ENCODE results near the gene PYGM. TPM values are rescaled to one million over a fixed set of nuclear protein-coding genes. Genes with fewer than 3 reads are reported as not detected.
A peak's percentile ranks its signal among the peaks of the same experiment; 100 is the strongest.

The PYGM gene
- total and polyA plus RNA-seq, 2 of the 13 experiments (the other 11 are each of a cell fraction or from before 2014, with no cell fraction given), result 0.11 to 0.12 TPM

DNA sequence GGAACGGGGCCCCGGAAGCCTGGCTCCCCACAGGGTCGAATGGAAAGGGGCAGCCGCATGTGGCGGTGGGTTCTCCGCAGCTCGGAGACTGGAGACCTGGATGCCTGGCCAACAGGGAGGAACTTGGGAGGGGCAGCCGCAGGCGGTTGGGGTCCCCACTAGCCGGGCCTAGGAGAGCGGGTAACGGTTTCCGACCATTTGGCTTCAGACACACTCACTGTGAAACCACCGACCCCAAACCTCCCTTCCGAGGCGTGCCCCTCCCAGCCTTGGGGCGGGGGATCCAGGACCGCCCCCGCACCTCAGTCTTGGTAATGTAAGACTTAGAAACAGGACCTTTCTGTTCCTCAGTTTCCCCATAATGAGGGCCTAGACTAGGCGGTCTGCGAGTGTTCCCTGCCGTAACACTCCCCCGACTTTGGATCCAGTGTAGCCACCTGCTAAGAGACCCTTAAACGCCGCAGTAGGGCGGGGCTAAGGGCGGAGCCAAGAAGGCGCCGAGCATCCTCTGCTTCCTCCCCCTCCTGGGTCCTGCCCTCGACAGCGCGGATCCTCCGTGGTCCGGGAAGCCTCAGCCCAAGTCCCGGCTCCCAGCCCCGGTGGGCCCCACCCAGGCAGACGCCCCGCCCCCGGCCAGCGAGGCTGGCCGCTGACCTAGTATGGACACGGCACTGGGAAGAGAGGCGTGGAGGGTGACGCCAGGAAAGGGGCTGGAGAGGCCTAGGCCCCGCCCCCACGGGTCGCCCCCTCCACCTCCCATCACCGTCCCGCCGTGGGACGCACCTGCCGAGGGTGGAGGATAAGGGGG, 14.0 kb downstream of the PYGM start:
- BruUV-seq (replicated peaks), result no TSS peak
- CTCF ChIA-PET (ENCODE audit: low intra/inter-chr PET ratio, low total read pairs), result no interaction called here

DNA sequence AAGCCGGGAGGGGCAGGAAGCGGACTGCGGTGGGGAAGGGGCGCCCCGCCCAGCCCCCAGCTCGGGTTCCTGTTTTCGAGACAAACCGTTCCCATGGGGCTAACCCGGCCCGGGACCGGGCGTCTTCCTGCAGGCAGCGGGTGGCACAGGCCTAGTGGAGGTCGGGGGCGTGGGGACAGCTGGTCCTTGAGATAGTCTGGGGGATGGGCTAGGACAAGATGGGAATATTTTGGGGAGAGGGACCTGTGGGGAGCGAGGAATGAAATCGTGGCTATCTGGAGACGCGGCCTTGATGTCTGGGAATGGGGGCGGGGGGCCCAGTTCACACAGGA, 14.6 kb downstream of the PYGM start:
- WGBS (ENCODE audit: low lambda C conversion rate), result 7% methylated on average over 15 of the region's 20 CpGs
- Histone ChIP-seq H2AFZ (ENCODE audit: low read length) (no peak overlapping the region), H3K27me3 (ENCODE audit: control insufficient read depth in 1 of 2, insufficient read depth in 2 of 2, low read length in 2 of 2) (peaks cover 13 to 67% of the 10 kb centered on the region in 2 experiments), H3K36me3 (replicated peaks in 1 of 2; ENCODE audit: control insufficient read depth in 1 of 2, insufficient read depth in 2 of 2, low read length in 2 of 2) (no peaks in the 10 kb centered on the region), H4K20me1 (ENCODE audit: insufficient read depth, low read length) (0 out of 2 replicates have a peak, but pooled peaks cover 3% of the 10 kb centered on the region), H3K9ac (ENCODE audit: insufficient read depth, low read depth, low read length) (no peak overlapping the region), H3K4me3 (replicated peaks in 1 of 3; ENCODE audit: insufficient read depth in 1 of 3, low read depth in 2 of 3, low read length in 3 of 3) (peak overlapping the region in 1 of 3 experiments; percentile 23; a peak in 2 of 6 replicates), H3K4me1 (ENCODE audit: insufficient read depth, low read length) (peaks cover 36% of the 10 kb centered on the region), H3K4me2 (ENCODE audit: low read depth, low read length) (no peak overlapping the region), H3K27ac (ENCODE audit: extremely low read length, insufficient read depth, low read length) (no peak overlapping the region), H3K79me2 (ENCODE audit: insufficient read depth, low read length) (no peaks in the 10 kb centered on the region), H3K9me3 (ENCODE audit: low read length) (no peaks in the 10 kb centered on the region)
- POLR2A ChIA-PET, result no interaction called here
- no peak for ATAC-seq
- in situ Hi-C loops (cut with HindIII; ENCODE audit: extremely low pct_ligation_motif_present, low pct_unique_long_range_greater_than_20kb) (no loop called here), intact Hi-C loops (cut with micrococcal nuclease; ENCODE audit: unreplicated experiment) (no loop called here)
- FAIRE-seq, result no peak
- no peak for DNase-seq (ENCODE audit: low spot score)
- TF ChIP-seq ATRX (CRISPR knock-in tag; IDR thresholded peaks at IDR 0.05; ENCODE audit: borderline replicate concordance) (no peak), XBP1 (CRISPR knock-in tag; IDR thresholded peaks at IDR 0.05) (no peak), SRSF1 (optimal IDR thresholded peaks at IDR 0.05; ENCODE audit: low read depth, low read length) (no peak), ZNF629 (CRISPR knock-in tag; conservative IDR thresholded peaks at IDR 0.05) (no peak), ZFP62 (CRISPR knock-in tag; IDR thresholded peaks at IDR 0.05) (no peak), JDP2 (CRISPR knock-in tag; IDR thresholded peaks at IDR 0.05; ENCODE audit: borderline replicate concordance) (no peak), FOSL1 (CRISPR knock-in tag; IDR thresholded peaks at IDR 0.05; ENCODE audit: borderline replicate concordance) (no peak)
- TF ChIP-seq, protein P1, sequence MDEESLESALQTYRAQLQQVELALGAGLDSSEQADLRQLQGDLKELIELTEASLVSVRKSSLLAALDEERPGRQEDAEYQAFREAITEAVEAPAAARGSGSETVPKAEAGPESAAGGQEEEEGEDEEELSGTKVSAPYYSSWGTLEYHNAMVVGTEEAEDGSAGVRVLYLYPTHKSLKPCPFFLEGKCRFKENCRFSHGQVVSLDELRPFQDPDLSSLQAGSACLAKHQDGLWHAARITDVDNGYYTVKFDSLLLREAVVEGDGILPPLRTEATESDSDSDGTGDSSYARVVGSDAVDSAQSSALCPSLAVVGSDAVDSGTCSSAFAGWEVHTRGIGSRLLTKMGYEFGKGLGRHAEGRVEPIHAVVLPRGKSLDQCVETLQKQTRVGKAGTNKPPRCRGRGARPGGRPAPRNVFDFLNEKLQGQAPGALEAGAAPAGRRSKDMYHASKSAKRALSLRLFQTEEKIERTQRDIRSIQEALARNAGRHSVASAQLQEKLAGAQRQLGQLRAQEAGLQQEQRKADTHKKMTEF (CRISPR knock-in tag; IDR thresholded peaks at IDR 0.05), result no peak
- CTCF ChIA-PET (ENCODE audit: low intra/inter-chr PET ratio, low total read pairs), result no interaction called here
- no TSS peak for BruUV-seq (replicated peaks)

More for the DNA sequence above, 14.0 kb downstream of the PYGM start:
- no peak for FAIRE-seq
- 50% methylated on average over 31 of the region's 52 CpGs for WGBS (ENCODE audit: low lambda C conversion rate)
- no peaks in the 10 kb centered on the region for H3K36me3 ChIP-seq (replicated peaks in 1 of 2; ENCODE audit: control insufficient read depth in 1 of 2, insufficient read depth in 2 of 2, low read length in 2 of 2)
- POLR2A ChIA-PET, result no interaction called here
- H3K79me2 ChIP-seq (ENCODE audit: insufficient read depth, low read length), result no peaks in the 10 kb centered on the region
- no peak for DNase-seq (ENCODE audit: low spot score)
- peaks cover 36% of the 10 kb centered on the region for H3K4me1 ChIP-seq (ENCODE audit: insufficient read depth, low read length)
- no peak overlapping the region for H3K9ac ChIP-seq (ENCODE audit: insufficient read depth, low read depth, low read length)
- ATAC-seq, result no peak
- H3K9me3 ChIP-seq (ENCODE audit: low read length), result no peaks in the 10 kb centered on the region
- H4K20me1 ChIP-seq (ENCODE audit: insufficient read depth, low read length), result 0 out of 2 replicates have a peak, but pooled peaks cover 2% of the 10 kb centered on the region
- peaks cover 13 to 62% of the 10 kb centered on the region in 2 experiments for H3K27me3 ChIP-seq (ENCODE audit: control insufficient read depth in 1 of 2, insufficient read depth in 2 of 2, low read length in 2 of 2)
- H2AFZ ChIP-seq (ENCODE audit: low read length), result no peak overlapping the region
- in situ Hi-C loops (cut with HindIII; ENCODE audit: extremely low pct_ligation_motif_present, low pct_unique_long_range_greater_than_20kb), result no loop called here
- no peak overlapping the region for H3K27ac ChIP-seq (ENCODE audit: extremely low read length, insufficient read depth, low read length)
- H3K4me3 ChIP-seq (replicated peaks in 1 of 3; ENCODE audit: insufficient read depth in 1 of 3, low read depth in 2 of 3, low read length in 3 of 3), result peak overlapping the region in 1 of 3 experiments; percentile 23; a peak in 1 of 6 replicates
- H3K4me2 ChIP-seq (ENCODE audit: low read depth, low read length), result no peak overlapping the region
- TF ChIP-seq SRSF4 (IDR thresholded peaks at IDR 0.05; ENCODE audit: low read depth, low read length, poor library complexity, severe bottlenecking) (no peak), PCBP1 (IDR thresholded peaks at IDR 0.05; ENCODE audit: borderline replicate concordance, low read depth, low read length) (0 out of 2 replicates have a peak, but pooled peaks have one; percentile 34)
- intact Hi-C loops (cut with micrococcal nuclease; ENCODE audit: unreplicated experiment), result no loop called here

Data from HepG2 (cell line).